Measurements from ENCODE around the gene UBAC2.

Gene UBAC2

DNA sequence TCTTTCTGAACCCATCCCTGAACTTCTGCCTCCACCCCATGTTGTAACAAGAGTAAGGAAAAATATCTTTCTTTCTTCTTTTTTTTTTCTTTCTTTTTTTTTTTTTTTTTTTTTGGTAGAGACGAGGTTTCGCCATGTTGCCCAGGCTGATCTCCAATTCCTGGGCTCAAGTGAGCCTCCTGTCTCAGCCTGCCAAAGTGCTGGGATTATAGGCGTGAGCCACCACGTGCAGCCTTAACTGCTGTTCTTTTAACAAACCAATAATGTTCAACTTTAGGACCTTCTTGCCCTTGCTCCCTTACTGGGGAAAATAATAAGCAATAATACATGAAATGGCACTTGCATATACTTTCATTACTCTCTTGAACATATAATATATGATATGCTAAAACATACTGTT, 86.9 kb downstream of the UBAC2 start:
- H3F3A ChIP-seq (ENCODE audit: insufficient read depth, low read length): peaks cover 13% of the 10 kb centered on the region

DNA sequence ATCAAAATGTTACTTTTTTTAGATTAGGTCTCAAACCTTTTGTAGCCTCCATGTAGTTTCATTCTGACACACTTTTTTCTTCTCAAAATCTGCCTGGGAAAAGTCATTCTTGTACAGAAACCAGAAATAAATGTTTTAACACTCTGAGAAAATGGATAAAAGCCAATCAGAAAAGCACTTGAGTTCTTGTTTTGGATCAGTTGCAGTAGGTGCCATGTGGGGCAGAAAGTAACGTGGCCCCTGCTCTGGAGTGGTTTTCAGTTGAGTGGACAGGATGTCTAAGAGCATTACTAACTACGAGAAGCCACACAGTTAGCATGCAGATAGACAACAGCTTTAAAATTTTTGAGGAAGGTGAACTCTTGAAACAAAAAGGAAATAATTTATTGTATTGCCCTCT, 87.4 kb downstream of the UBAC2 start:
- TF ChIP-seq EZH2 (IDR thresholded peaks at IDR 0.05; ENCODE audit: borderline replicate concordance, low read length): no peak
- TF ChIP-seq, protein P1, sequence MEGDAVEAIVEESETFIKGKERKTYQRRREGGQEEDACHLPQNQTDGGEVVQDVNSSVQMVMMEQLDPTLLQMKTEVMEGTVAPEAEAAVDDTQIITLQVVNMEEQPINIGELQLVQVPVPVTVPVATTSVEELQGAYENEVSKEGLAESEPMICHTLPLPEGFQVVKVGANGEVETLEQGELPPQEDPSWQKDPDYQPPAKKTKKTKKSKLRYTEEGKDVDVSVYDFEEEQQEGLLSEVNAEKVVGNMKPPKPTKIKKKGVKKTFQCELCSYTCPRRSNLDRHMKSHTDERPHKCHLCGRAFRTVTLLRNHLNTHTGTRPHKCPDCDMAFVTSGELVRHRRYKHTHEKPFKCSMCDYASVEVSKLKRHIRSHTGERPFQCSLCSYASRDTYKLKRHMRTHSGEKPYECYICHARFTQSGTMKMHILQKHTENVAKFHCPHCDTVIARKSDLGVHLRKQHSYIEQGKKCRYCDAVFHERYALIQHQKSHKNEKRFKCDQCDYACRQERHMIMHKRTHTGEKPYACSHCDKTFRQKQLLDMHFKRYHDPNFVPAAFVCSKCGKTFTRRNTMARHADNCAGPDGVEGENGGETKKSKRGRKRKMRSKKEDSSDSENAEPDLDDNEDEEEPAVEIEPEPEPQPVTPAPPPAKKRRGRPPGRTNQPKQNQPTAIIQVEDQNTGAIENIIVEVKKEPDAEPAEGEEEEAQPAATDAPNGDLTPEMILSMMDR (IDR thresholded peaks at IDR 0.05; ENCODE audit: low read length): no peak
- H3K27me3 ChIP-seq (ENCODE audit: insufficient read depth, low read length): no peaks in the 10 kb centered on the region
- no peak overlapping the region for H3K4me2 ChIP-seq (ENCODE audit: low read length)
- no peaks in the 10 kb centered on the region for H3K9me2 ChIP-seq (ENCODE audit: low read depth, low read length)
- peaks cover 16% of the 10 kb centered on the region for H3F3A ChIP-seq (ENCODE audit: insufficient read depth, low read length)
- no peak overlapping the region for H2AFZ ChIP-seq (ENCODE audit: low read length)
- peak overlapping the region; percentile 16 for H3K27ac ChIP-seq (ENCODE audit: low read depth, low read length, poor library complexity, severe bottlenecking)
- peaks cover 7% of the 10 kb centered on the region for H3K36me3 ChIP-seq (ENCODE audit: insufficient read depth, low read length)
- 0 out of 2 replicates have a peak, but pooled peaks cover 2% of the 10 kb centered on the region for H4K20me1 ChIP-seq (ENCODE audit: insufficient read depth, low read length)
- H3K9ac ChIP-seq (ENCODE audit: low read length): no peak overlapping the region
- H3K4me1 ChIP-seq (ENCODE audit: insufficient read depth, low read length, severe bottlenecking): peaks cover 14% of the 10 kb centered on the region
- no peaks in the 10 kb centered on the region; the same call in 1 of the 2 replicates for H3K9me3 ChIP-seq (ENCODE audit: low read length)
- H3K4me3 ChIP-seq (ENCODE audit: low read depth, low read length, poor library complexity, severe bottlenecking): no peak overlapping the region
- no peaks in the 10 kb centered on the region for H3K79me2 ChIP-seq (ENCODE audit: insufficient read depth, low read length)

More for the DNA sequence above, 86.9 kb downstream of the UBAC2 start:
- Histone ChIP-seq H3K9me3 (ENCODE audit: low read length) (no peaks in the 10 kb centered on the region), H3K4me3 (ENCODE audit: low read depth, low read length, poor library complexity, severe bottlenecking) (no peak overlapping the region), H3K4me2 (ENCODE audit: low read length) (no peak overlapping the region), H3K36me3 (ENCODE audit: insufficient read depth, low read length) (peaks cover 2% of the 10 kb centered on the region), H3K27me3 (ENCODE audit: insufficient read depth, low read length) (no peaks in the 10 kb centered on the region), H2AFZ (ENCODE audit: low read length) (no peak overlapping the region), H3K27ac (ENCODE audit: low read depth, low read length, poor library complexity, severe bottlenecking) (no peak overlapping the region), H3K4me1 (ENCODE audit: insufficient read depth, low read length, severe bottlenecking) (peaks cover 17% of the 10 kb centered on the region), H3K79me2 (ENCODE audit: insufficient read depth, low read length) (no peaks in the 10 kb centered on the region), H3K9me2 (ENCODE audit: low read depth, low read length) (no peaks in the 10 kb centered on the region), H3K9ac (ENCODE audit: low read length) (no peak overlapping the region), H4K20me1 (ENCODE audit: insufficient read depth, low read length) (no peaks in the 10 kb centered on the region)
- TF ChIP-seq EZH2 (IDR thresholded peaks at IDR 0.05; ENCODE audit: borderline replicate concordance, low read length): no peak
- TF ChIP-seq, protein P1 (IDR thresholded peaks at IDR 0.05; ENCODE audit: low read length): no peak

DNA sequence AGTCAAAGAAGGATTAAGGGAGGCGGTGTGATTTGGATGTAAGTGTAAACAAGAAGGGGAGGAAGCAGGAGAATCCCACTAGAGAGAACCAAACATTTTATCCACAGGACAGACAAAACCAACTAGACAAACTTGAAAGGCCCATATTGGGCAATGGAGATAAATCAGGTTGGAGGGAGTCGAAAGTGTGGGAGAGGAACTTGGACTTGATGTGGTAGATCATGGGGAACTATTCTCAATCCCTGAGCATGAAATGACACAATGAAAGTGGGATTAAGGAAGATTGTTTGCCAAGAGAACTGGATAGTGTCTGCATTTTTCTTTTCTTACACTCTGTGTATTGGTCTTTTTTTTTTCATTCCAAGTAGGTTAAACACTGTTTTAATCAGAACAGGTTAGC, 88.6 kb downstream of the UBAC2 start:
- H3K27me3 ChIP-seq (ENCODE audit: insufficient read depth, low read length): no peaks in the 10 kb centered on the region
- H4K20me1 ChIP-seq (ENCODE audit: insufficient read depth, low read length): 0 out of 2 replicates have a peak, but pooled peaks cover 2% of the 10 kb centered on the region
- H3K9me2 ChIP-seq (ENCODE audit: low read depth, low read length): no peaks in the 10 kb centered on the region
- H3F3A ChIP-seq (ENCODE audit: insufficient read depth, low read length): peaks cover 16% of the 10 kb centered on the region
- no peak overlapping the region for H3K4me2 ChIP-seq (ENCODE audit: low read length)
- no peak overlapping the region for H3K4me3 ChIP-seq (ENCODE audit: low read depth, low read length, poor library complexity, severe bottlenecking)
- peaks cover 18% of the 10 kb centered on the region for H3K4me1 ChIP-seq (ENCODE audit: insufficient read depth, low read length, severe bottlenecking)
- H2AFZ ChIP-seq (ENCODE audit: low read length): no peak overlapping the region
- no peaks in the 10 kb centered on the region for H3K79me2 ChIP-seq (ENCODE audit: insufficient read depth, low read length)
- H3K36me3 ChIP-seq (ENCODE audit: insufficient read depth, low read length): peaks cover 19% of the 10 kb centered on the region
- no peak overlapping the region for H3K9ac ChIP-seq (ENCODE audit: low read length)
- no peaks in the 10 kb centered on the region; the same call in 1 of the 2 replicates for H3K9me3 ChIP-seq (ENCODE audit: low read length)
- H3K27ac ChIP-seq (ENCODE audit: low read depth, low read length, poor library complexity, severe bottlenecking): no peak overlapping the region
- TF ChIP-seq, protein P1 (IDR thresholded peaks at IDR 0.05; ENCODE audit: low read length): no peak
- TF ChIP-seq EZH2 (IDR thresholded peaks at IDR 0.05; ENCODE audit: borderline replicate concordance, low read length): no peak

Data from OCI-LY1 (cell line).